Stomach (tissue), 9 donors: ENCODE measurements around the gene ARL11. TPM values are rescaled to one million over a fixed set of nuclear protein-coding genes. Genes with fewer than 3 reads are reported as not detected.
"Not testable (repeated sequence)": the region's sequence is repeated elsewhere in the genome, so short reads cannot be mapped to it uniquely, and the experiment has no call there.

Experiments used
- DNase-seq, 2 donors: peaks; one replicate each; pipeline versions ENCODE4 v3.0.0 to v3.0.0-alpha.2; 2013 to 2019
- H3K27ac ChIP-seq, 5 donors: fragments of 200-600 bp in 4 of 5; sonication (generic) in 4 of 5; one replicate each; pipeline ENCODE4 v1.5.1; 2013 to 2019; ENCODE audit warnings: mild to moderate bottlenecking in 1 of 5, moderate library complexity in 1 of 5
- H3K27me3 ChIP-seq, 3 donors: fragments of 200-600 bp; sonication (generic); one replicate each; pipeline ENCODE4 v1.5.1; 2017 to 2019; ENCODE audit warnings: mixed run types in 1 of 3
- H3K36me3 ChIP-seq, 4 donors: fragments of 200-600 bp; sonication (generic); 1 replicate in 3 of 4; 2 replicates in 1 of 4; pipeline ENCODE4 v1.5.1; 2016 to 2019
- H3K4me1 ChIP-seq, 4 donors: fragments of 200-600 bp; sonication (generic); one replicate each; pipeline ENCODE4 v1.5.1; 2016 to 2019
- H3K4me3 ChIP-seq, 4 donors: fragments of 200-600 bp; sonication (generic) in 3 of 4; one replicate each; pipeline ENCODE4 v1.5.1; 2016 to 2019; ENCODE audit warnings: mild to moderate bottlenecking in 1 of 4
- H3K9me3 ChIP-seq, 4 donors: fragments of 200-600 bp; sonication (generic); one replicate each; pipeline ENCODE4 v1.5.1; 2016 to 2019
- EP300 ChIP-seq: sonication (generic); formaldehyde crosslinking; IDR thresholded peaks from one replicate; pipeline ENCODE4 v1.6.1; 2017; ENCODE audit warnings: antibody characterized with exemption
- POLR2A ChIP-seq, 4 donors: fragments of 450-650 bp; IDR thresholded peaks; one replicate each; pipeline ENCODE4 v1.6.1; 2016; ENCODE audit warnings: antibody characterized with exemption in 4 of 4, control low read depth in 2 of 4, mild to moderate bottlenecking in 1 of 4, moderate library complexity in 1 of 4
- POLR2AphosphoS5 ChIP-seq, 3 donors: sonication (generic); formaldehyde crosslinking; IDR thresholded peaks; one replicate each; pipeline ENCODE4 v1.6.1; 2016; ENCODE audit warnings: antibody characterized with exemption in 3 of 3
- WGBS, 5 donors: extraction: QIAGEN DNeasy Blood & Tissue Kit in 3 of 5; methylation state at CpG; one replicate each; pipeline versions ENCODE4 v1.1.5 to v1.1.7; 2013 to 2018; 5-methylcytosine and 5-hydroxymethylcytosine counted together
- intact Hi-C: fragments of 100-400 bp; cut with DNase I; formaldehyde crosslinking; loops from one replicate; pipeline ENCODE4 v1.15.1; 2023; ENCODE audit warnings: low total_unique reads
- polyA plus RNA-seq, 3 donors: library from polyadenylated mRNA; stranded (reverse); fragments of 200-250 nt; gene quantifications; one replicate each; pipeline ENCODE4 v1.2.3, GENCODE V29; 2013
- total RNA-seq, 5 donors: library from RNA; depleted of rRNA; stranded (reverse); fragments of >200 nt; gene quantifications; one replicate each; pipeline versions ENCODE4 v1.1.0 to v1.2.3, GENCODE V29; 2014 to 2016
- TF ChIP-seq, protein P1 (sequence below), 7 experiments: fragments of 450-650 bp in 4 of 7; fragments of 200-600 bp in 3 of 7; sonication (generic) in 3 of 7; IDR thresholded peaks; one replicate each; pipeline ENCODE4 v1.5.1; 2016 to 2019; ENCODE audit warnings: antibody characterized with exemption in 7 of 7, control low read depth in 2 of 7, mild to moderate bottlenecking in 1 of 7
- donor health status: healthy with polysubstance abuse.
- donor health status: Bipolar disorder and iron deficiency.
- donor health status: healthy.

Gene ARL11
- total and polyA plus RNA-seq, 8 donors, result under 0.01 to 1.2 (median 0.55) TPM; not detected in 2

DNA sequence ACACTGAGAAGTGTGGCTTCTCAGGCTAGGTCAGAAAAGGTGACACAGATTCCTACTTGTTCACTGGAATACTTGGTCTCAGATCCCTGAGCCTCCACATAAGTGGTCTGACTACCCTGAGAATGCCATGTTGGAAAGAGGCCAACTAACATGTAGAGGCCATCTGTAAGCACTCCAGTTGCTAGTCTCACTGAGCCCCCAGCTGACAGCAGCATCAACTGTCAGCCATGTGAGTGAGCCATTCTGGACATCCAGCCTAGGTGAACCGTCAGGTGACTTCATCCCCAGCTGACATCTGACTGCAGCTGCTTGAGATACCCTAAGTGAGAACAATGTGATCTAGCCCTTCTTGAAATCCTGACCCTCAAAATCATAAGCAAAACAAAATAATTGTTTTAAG is 18.1 kb upstream of the ARL11 start:
- TF ChIP-seq POLR2AphosphoS5 (IDR thresholded peaks at IDR 0.05) (no peak), EP300 (no peak), POLR2A (IDR thresholded peaks at IDR 0.05) (no peak)
- TF ChIP-seq, protein P1, sequence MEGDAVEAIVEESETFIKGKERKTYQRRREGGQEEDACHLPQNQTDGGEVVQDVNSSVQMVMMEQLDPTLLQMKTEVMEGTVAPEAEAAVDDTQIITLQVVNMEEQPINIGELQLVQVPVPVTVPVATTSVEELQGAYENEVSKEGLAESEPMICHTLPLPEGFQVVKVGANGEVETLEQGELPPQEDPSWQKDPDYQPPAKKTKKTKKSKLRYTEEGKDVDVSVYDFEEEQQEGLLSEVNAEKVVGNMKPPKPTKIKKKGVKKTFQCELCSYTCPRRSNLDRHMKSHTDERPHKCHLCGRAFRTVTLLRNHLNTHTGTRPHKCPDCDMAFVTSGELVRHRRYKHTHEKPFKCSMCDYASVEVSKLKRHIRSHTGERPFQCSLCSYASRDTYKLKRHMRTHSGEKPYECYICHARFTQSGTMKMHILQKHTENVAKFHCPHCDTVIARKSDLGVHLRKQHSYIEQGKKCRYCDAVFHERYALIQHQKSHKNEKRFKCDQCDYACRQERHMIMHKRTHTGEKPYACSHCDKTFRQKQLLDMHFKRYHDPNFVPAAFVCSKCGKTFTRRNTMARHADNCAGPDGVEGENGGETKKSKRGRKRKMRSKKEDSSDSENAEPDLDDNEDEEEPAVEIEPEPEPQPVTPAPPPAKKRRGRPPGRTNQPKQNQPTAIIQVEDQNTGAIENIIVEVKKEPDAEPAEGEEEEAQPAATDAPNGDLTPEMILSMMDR (IDR thresholded peaks at IDR 0.05), result no peak
- H3K27ac ChIP-seq, result no peak overlapping the region
- no peaks in the 10 kb centered on the region for H3K9me3 ChIP-seq
- DNase-seq, result peak in 1 of 2 donors; percentile 32
- 64 to 95% (median 80%) methylated on average over 1 of the region's 1 CpG for WGBS, 5 donors
- H3K36me3 ChIP-seq, result no peaks in the 10 kb centered on the region
- intact Hi-C loops, result no loop called here
- H3K4me1 ChIP-seq, result peaks cover 0 to 7% (median 0%) of the 10 kb centered on the region in 4 donors
- no peak overlapping the region for H3K4me3 ChIP-seq
- no peaks in the 10 kb centered on the region for H3K27me3 ChIP-seq

DNA sequence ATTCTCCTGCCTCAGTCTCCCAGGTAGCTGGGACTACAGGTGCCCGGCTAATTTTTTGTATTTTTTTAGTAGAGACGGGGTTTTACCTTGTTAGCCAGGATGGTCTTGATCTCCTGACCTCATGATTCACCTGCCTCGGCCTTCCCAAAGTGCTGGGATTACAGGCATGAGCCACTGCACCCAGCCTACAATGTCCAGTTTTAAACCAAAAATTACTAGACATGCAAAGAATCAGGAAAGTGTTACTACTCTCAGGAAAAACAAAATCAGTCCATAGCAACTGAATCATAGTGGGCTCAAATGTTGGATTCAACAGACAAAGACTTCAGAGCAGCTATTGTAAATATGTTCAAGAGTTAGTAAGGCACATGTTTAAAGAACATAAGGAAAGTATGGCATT is 16.3 kb upstream of the ARL11 start:
- H3K27ac ChIP-seq, H3K36me3 ChIP-seq, intact Hi-C loops, H3K27me3 ChIP-seq, H3K4me3 ChIP-seq, DNase-seq, H3K9me3 ChIP-seq: not testable (repeated sequence)
- peaks cover 0 to 13% (median 0%) of the 10 kb centered on the region in 4 donors for H3K4me1 ChIP-seq
- WGBS, 5 donors, result 86 to 97% (median 96%) methylated on average over 3 of the region's 3 CpGs

DNA sequence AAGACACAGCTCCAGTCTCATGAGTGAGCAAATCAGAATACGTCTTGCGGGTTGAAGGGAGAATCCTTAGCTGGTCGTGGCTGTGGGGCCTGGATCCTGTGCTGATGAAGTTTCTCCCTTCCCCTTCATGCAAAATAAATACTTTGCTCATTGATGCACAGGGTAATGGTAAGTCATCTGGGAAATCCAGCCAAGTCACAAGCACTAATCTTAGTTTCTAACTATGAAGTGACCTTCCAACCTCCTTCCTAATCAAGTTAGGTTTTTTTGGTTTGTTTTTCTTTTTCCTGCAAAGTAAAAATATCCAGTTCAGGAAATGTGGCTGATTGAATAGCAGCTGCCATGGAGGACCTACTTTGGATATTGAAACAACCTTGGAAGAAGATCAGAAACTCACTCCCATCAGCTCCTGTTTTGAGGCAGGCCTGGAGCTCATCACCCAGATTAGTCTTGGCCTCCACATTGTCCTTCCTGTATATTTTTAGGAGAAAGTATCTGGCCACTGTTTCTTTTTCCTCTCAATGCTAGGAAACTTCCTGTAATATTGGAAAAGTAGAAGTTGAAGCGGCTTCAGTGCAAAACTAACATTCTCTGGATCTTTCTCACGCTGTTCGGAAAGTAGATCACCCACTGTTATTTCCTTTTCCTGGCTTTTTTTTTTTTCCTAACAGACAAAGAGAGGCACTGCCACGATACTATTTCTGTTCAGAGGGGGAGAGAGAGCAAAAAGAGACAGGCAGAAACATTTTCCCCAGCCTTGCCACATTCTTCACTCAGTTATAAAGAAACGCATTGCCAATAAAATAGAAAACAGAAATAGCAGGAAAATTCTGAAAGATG is 12.3 kb upstream of the ARL11 start:
- DNase-seq, result peak in 1 of 2 donors; percentile 33
- Histone ChIP-seq H3K27me3 (no peaks in the 10 kb centered on the region), H3K36me3 (no peaks in the 10 kb centered on the region), H3K9me3 (no peaks in the 10 kb centered on the region), H3K27ac (peak overlapping the region in 2 of 5 donors; percentile 17 to 35), H3K4me1 (peaks cover 0 to 13% (median 0%) of the 10 kb centered on the region in 4 donors), H3K4me3 (no peak overlapping the region)
- TF ChIP-seq POLR2A (IDR thresholded peaks at IDR 0.05), result no peak
- intact Hi-C loops, result no loop called here
- WGBS, 5 donors, result 65 to 76% (median 68%) methylated on average over 8 of the region's 8 CpGs

DNA sequence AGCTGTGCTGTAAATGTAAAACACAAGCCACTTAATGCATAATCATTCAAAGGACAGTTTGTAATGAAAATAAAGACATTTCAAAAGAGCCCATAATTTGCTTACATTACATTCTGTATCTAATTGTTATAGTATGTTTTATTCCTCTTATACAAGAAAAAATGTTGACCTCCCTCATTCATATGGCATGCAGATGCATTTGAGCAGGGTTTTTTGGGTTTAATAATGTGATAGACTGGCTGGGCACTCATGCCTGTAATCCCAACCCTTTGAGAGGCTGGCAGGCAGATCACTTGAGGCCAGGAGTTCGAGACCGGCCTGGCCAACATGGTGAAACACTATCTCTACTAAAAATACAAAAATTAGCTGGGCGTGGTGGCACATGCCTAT is 11.6 kb upstream of the ARL11 start:
- Histone ChIP-seq H3K36me3 (no peaks in the 10 kb centered on the region), H3K4me3 (no peak overlapping the region), H3K9me3 (no peaks in the 10 kb centered on the region), H3K4me1 (peaks cover 0 to 13% (median 0%) of the 10 kb centered on the region in 4 donors), H3K27me3 (no peaks in the 10 kb centered on the region), H3K27ac (peak overlapping the region in 1 of 5 donors; percentile 17)
- 83 to 96% (median 92%) methylated on average over 3 of the region's 3 CpGs for WGBS, 5 donors
- no peak for TF ChIP-seq POLR2A (IDR thresholded peaks at IDR 0.05)
- TF ChIP-seq EP300, result no peak
- TF ChIP-seq, protein P1 (IDR thresholded peaks at IDR 0.05), result no peak
- TF ChIP-seq POLR2AphosphoS5 (IDR thresholded peaks at IDR 0.05), result no peak
- no peak for DNase-seq
- intact Hi-C loops, result no loop called here

DNA sequence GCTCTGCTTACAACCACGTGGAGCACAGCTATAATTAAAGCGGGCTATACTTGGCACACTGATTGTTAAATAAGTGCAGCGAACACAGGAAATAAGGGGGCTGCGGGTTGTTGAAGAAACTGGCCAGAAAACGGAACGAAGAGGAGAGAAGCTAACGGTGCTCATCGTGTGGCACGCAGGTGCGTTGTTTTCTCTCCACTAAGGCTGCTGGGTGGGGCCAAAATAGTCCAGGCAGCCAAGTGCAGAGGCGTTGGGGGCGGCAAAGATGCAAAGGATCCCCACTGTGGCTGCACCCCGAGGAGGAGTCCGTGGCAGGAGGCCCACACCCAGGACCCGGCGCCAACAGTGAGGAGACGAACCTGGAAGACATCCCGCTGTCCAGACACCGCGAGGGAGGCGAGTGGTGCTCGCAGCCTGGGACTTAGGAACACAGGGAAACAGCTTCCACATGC is 8.1 kb upstream of the ARL11 start:
- Histone ChIP-seq H3K27ac (no peak overlapping the region), H3K27me3 (no peaks in the 10 kb centered on the region), H3K4me3 (peak overlapping the region in 1 of 4 donors; percentile 22), H3K9me3 (no peaks in the 10 kb centered on the region), H3K36me3 (no peaks in the 10 kb centered on the region), H3K4me1 (peaks cover 0 to 13% (median 1%) of the 10 kb centered on the region in 4 donors)
- 65 to 83% (median 73%) methylated on average over 22 of the region's 22 CpGs for WGBS, 5 donors
- intact Hi-C loops, result no loop called here
- no peak for DNase-seq
- TF ChIP-seq, protein P1 (IDR thresholded peaks at IDR 0.05), result no peak
- TF ChIP-seq POLR2AphosphoS5 (IDR thresholded peaks at IDR 0.05), result no peak
- TF ChIP-seq EP300, result no peak
- no peak for TF ChIP-seq POLR2A (IDR thresholded peaks at IDR 0.05)
